Spleen (tissue), 7 donors: ENCODE data around the gene GPR148.

Experiments
- CTCF ChIP-seq, 11 experiments: fragments of 200-600 bp in 7 of 11; fragments of 450-650 bp in 4 of 11; sonication (generic) in 4 of 11; IDR thresholded peaks in 8 of 11; conservative IDR thresholded peaks in 3 of 11; 1 replicate in 7 of 11; 2 replicates in 4 of 11; pipeline versions ENCODE4 v1.4.0 to v1.8.0; 2016 to 2021; ENCODE audit warnings: antibody characterized with exemption in 11 of 11, inconsistent platforms in 4 of 11, mild to moderate bottlenecking in 1 of 11
- POLR2A ChIP-seq, 3 donors: fragments of 450-650 bp; IDR thresholded peaks; one replicate each; pipeline ENCODE4 v1.5.1; 2017; ENCODE audit warnings: antibody characterized with exemption in 3 of 3, mild to moderate bottlenecking in 1 of 3
- donor health status: DM: no; HTN: no; CAD: no; lungs with moderate emphysema.
- donor health status: DM: no; HTN: no; CAD: no.
- donor health status: DM: no; HTN: no; CAD: no.

GRCh38 chr2:130720528-130720927 lies 8.3 kb upstream of the GPR148 start:
- TF ChIP-seq POLR2A (IDR thresholded peaks at IDR 0.05) (no peak), CTCF (IDR thresholded peaks at IDR 0.05 in 8 of 11, conservative IDR thresholded peaks at IDR 0.05 in 3 of 11) (no peak)
